Lung (tissue), 12 donors: ENCODE data around the gene SLC17A7. TPM values are rescaled to one million over a fixed set of nuclear protein-coding genes. Genes with fewer than 3 reads are reported as not detected.

Source experiments
- ATAC-seq: fragments of 200-7000 bp; cut with Tn5 transposase; one replicate; pipeline ENCODE4 v1.9.1; 2020; ENCODE audit warnings: moderate number of reproducible peaks; ENCODE audit not compliant: insufficient read depth, low FRiP score
- DNase-seq, 3 donors: peaks; one replicate each; pipeline ENCODE4 v3.0.0-alpha.2; 2013 to 2017
- H3K27ac ChIP-seq, 2 donors: one replicate each; pipeline ENCODE4 v1.5.1; 2013; ENCODE audit warnings: mild to moderate bottlenecking in 2 of 2, moderate library complexity in 2 of 2, control low read depth in 1 of 2, inconsistent platforms in 1 of 2, low read depth in 1 of 2, low read length in 1 of 2
- H3K27me3 ChIP-seq, 3 donors: one replicate each; pipeline ENCODE4 v1.5.1; 2013; ENCODE audit warnings: low read length in 2 of 3; ENCODE audit not compliant: control insufficient read depth in 3 of 3, insufficient read depth in 3 of 3
- H3K36me3 ChIP-seq, 4 donors: one replicate each; pipeline ENCODE4 v1.5.1; 2013; ENCODE audit warnings: low read length in 4 of 4, mild to moderate bottlenecking in 1 of 4, moderate library complexity in 1 of 4; ENCODE audit not compliant: control insufficient read depth in 4 of 4, insufficient read depth in 4 of 4
- H3K4me1 ChIP-seq, 5 donors: one replicate each; pipeline ENCODE4 v1.5.1; 2013; ENCODE audit warnings: low read length in 5 of 5, mild to moderate bottlenecking in 2 of 5, moderate library complexity in 1 of 5; ENCODE audit not compliant: control insufficient read depth in 5 of 5, insufficient read depth in 5 of 5
- H3K4me3 ChIP-seq: one replicate; pipeline ENCODE4 v1.5.1; 2013; ENCODE audit warnings: mild to moderate bottlenecking, control low read depth, moderate library complexity
- H3K9ac ChIP-seq, 2 donors: one replicate each; pipeline ENCODE4 v1.5.1; 2013; ENCODE audit warnings: low read length in 2 of 2, control low read depth in 1 of 2; ENCODE audit not compliant: insufficient read depth in 1 of 2
- H3K9me3 ChIP-seq, 4 donors: one replicate each; pipeline ENCODE4 v1.5.1; 2013; ENCODE audit warnings: low read length in 3 of 4, mild to moderate bottlenecking in 1 of 4, moderate library complexity in 1 of 4; ENCODE audit not compliant: control insufficient read depth in 4 of 4, insufficient read depth in 3 of 4
- CTCF ChIP-seq: IDR thresholded peaks from 2 replicates; pipeline ENCODE4 v1.5.1; 2012; ENCODE audit warnings: mild to moderate bottlenecking; ENCODE audit errors: control extremely low read depth, extremely low read depth
- WGBS, 2 donors: extraction: QIAGEN DNeasy Blood & Tissue Kit; methylation state at CpG; one replicate each; pipeline ENCODE4 v1.1.7; 2013; 5-methylcytosine and 5-hydroxymethylcytosine counted together
- polyA plus RNA-seq, 2 donors: library from polyadenylated mRNA; stranded (reverse); fragments of 200-250 nt; gene quantifications; one replicate each; pipeline ENCODE4 v1.2.1, GENCODE V29; 2013
- total RNA-seq, 2 donors: library from RNA; depleted of rRNA in 1 of 2; stranded (reverse); fragments of >200 nt in 1 of 2; gene quantifications; one replicate each; pipeline ENCODE4 v1.2.1, GENCODE V29; 2014 to 2021
- donor health status: control.
- donor health status: control.
- donor health status: Bipolar disorder and iron deficiency.
- donor health status: healthy.
- donor health status: DM: yes; HTN: yes; CAD: no.

SLC17A7 gene
- total and polyA plus RNA-seq, 4 donors: 0.10 to 0.51 (median 0.30) TPM

GRCh38 chr19:49430172-49430677 lies 11.1 kb downstream of the SLC17A7 start:
- Histone ChIP-seq H3K9ac (no peak overlapping the region), H3K4me3 (no peak overlapping the region), H3K27me3 (peaks cover 3 to 98% (median 86%) of the 10 kb centered on the region in 3 donors), H3K27ac (no peak overlapping the region), H3K36me3 (no peaks in the 10 kb centered on the region), H3K4me1 (peaks cover 0 to 3% (median 0%) of the 10 kb centered on the region in 5 donors), H3K9me3 (peaks cover 0 to 6% (median 0%) of the 10 kb centered on the region in 4 donors)
- TF ChIP-seq CTCF: no peak
- DNase-seq: no peak
- no peak for ATAC-seq
- 68 to 72% methylated on average over 8 to 9 of the region's 9 CpGs for WGBS, 2 donors

GRCh38 chr19:49428547-49429451 lies 12.5 kb downstream of the SLC17A7 start:
- Histone ChIP-seq H3K9me3 (peaks cover 0 to 7% (median 0%) of the 10 kb centered on the region in 4 donors), H3K27ac (no peak overlapping the region), H3K27me3 (peaks cover 0 to 98% (median 92%) of the 10 kb centered on the region in 3 donors), H3K36me3 (no peaks in the 10 kb centered on the region), H3K4me3 (no peak overlapping the region), H3K9ac (no peak overlapping the region), H3K4me1 (peaks cover 0 to 3% (median 0%) of the 10 kb centered on the region in 5 donors)
- DNase-seq (no peak), ATAC-seq (no peak)
- TF ChIP-seq CTCF: no peak
- WGBS, 2 donors: 15% methylated on average over 26 to 29 of the region's 29 CpGs

GRCh38 chr19:49427855-49428546 lies 13.3 kb downstream of the SLC17A7 start:
- no peak overlapping the region for H3K4me3 ChIP-seq
- 2 to 4% methylated on average over 45 of the region's 45 CpGs for WGBS, 2 donors
- H3K27ac ChIP-seq: no peak overlapping the region
- H3K9me3 ChIP-seq: peaks cover 0 to 7% (median 0%) of the 10 kb centered on the region in 4 donors
- DNase-seq (no peak), ATAC-seq (no peak)
- H3K4me1 ChIP-seq: peaks cover 0 to 3% (median 3%) of the 10 kb centered on the region in 5 donors
- H3K9ac ChIP-seq: no peak overlapping the region
- TF ChIP-seq CTCF: no peak
- H3K36me3 ChIP-seq: no peaks in the 10 kb centered on the region
- H3K27me3 ChIP-seq: peaks cover 3 to 98% (median 90%) of the 10 kb centered on the region in 3 donors
